ENCODE data around the gene MCRS1. TPM values are rescaled to one million over a fixed set of nuclear protein-coding genes. Genes with fewer than 3 reads are reported as not detected.
"Not testable (repeated sequence)": the region's sequence is repeated elsewhere in the genome, so short reads cannot be mapped to it uniquely, and the experiment has no call there.

The MCRS1 gene
- total RNA-seq, 2 donors from 2014 or later: 64.9 to 89.8 TPM

DNA sequence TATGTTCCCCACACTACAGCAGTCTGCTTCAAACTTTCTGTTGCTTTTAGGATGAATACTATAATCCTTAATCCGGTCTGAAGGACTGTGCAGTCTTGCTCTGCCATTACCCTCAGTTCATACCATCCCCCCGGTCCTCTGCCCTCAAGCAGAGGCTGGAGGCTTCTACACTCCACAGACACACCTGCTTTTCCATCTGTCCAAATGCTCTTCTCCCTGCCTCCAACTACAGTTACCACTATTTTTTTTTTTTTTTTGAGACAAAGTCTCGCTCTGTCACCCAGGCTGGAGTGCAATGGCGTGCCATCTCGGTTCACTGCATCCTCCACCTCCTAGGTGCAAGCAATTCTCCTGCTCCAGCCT, 48.4 kb downstream of the MCRS1 start:
- ATAC-seq: no peak
- no peak overlapping the region for H3K4me3 Mint-ChIP-seq
- H3K9me3 Mint-ChIP-seq: no peaks in the 10 kb centered on the region
- no peaks in the 10 kb centered on the region for H3K36me3 Mint-ChIP-seq
- no peak for DNase-seq (ENCODE audit: low spot score)
- no peak overlapping the region for H3K27ac Mint-ChIP-seq
- no peaks in the 10 kb centered on the region for H3K27me3 Mint-ChIP-seq
- no peaks in the 10 kb centered on the region for H3K4me1 Mint-ChIP-seq (ENCODE audit: low read depth in 2 of 2)

DNA sequence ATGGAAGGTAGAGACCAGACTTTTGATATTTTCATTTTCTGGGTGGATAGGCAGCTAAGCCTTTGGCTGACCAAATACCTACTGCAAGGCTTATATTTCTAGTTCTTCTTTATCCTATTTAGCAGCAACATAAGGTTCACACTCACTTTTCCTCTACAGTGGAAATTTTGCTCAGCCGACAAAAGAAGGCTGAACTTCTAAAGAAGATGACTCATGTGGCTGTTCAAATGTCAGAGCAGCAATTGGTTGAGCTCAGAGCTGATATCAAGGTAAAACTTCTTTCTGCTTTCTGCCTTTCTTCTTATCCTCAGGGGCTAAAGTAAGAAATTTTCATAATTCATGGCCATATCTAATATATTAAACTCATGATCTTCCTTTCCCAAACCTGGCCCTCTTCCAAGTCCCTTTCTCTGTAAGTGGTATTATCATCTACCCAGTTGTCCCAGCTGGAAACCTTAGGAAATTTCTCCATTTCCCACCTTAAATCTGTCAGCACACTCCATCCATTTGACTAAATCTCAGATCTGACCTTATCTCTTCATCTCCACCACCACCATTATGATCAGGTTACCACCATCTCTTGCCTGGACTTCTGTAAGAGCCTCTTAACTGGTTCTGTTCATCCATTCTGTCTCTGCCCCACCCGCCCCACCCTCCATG, 48.9 kb downstream of the MCRS1 start:
- Mint-ChIP-seq H3K36me3 (no peaks in the 10 kb centered on the region), H3K27me3 (no peaks in the 10 kb centered on the region), H3K9me3 (no peaks in the 10 kb centered on the region), H3K27ac (no peak overlapping the region), H3K4me3 (no peak overlapping the region), H3K4me1 (ENCODE audit: low read depth in 2 of 2) (no peaks in the 10 kb centered on the region)
- ATAC-seq: no peak
- no peak for DNase-seq (ENCODE audit: low spot score)

DNA sequence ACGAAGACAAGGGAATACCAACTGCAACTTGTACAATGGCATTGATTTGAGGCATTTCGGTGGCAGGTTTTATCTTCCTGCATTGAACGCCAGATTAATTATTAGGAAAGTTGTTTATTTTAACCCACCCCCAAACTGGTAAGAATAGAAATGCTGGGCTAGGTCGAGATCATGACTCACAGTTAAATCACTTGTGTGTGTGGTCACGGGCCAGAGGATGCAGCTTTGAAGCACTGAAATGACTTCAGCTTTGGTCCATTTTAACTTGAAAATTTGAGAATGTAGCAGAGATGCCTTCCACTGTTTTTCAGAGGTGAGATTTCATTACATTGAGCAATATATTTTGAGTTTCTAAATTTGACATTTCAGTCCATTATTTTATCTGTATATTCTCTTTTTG, 52.7 kb downstream of the MCRS1 start:
- Mint-ChIP-seq H3K4me3 (no peak overlapping the region), H3K27me3 (no peaks in the 10 kb centered on the region), H3K36me3 (no peaks in the 10 kb centered on the region), H3K9me3 (no peaks in the 10 kb centered on the region), H3K27ac (no peak overlapping the region), H3K4me1 (ENCODE audit: low read depth in 2 of 2) (no peaks in the 10 kb centered on the region)
- no peak for DNase-seq (ENCODE audit: low spot score)
- ATAC-seq: no peak

DNA sequence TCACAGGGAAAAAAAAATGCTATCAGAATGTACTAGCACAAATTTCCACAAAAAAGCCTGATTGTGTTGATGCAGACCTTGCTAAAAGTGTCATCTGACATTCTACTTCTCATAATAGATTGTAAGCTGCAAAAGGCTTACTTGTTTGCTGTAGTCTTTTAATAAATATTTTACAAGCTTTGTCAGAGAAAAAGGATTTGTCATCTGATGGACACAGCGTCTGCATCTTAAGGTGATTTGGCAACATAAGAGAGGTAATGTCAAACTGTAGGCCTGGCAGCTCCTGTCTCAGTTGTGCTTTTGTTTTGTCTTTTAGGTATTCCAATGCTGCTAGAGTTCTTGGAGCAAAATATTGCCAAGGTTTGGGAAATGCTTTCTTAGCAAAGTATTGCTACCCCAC, 55.4 kb downstream of the MCRS1 start:
- no peaks in the 10 kb centered on the region for H3K4me1 Mint-ChIP-seq (ENCODE audit: low read depth in 2 of 2)
- no peak overlapping the region for H3K27ac Mint-ChIP-seq
- DNase-seq (ENCODE audit: low spot score) (no peak), ATAC-seq (no peak)
- H3K4me3 Mint-ChIP-seq: no peak overlapping the region
- H3K36me3 Mint-ChIP-seq: no peaks in the 10 kb centered on the region
- no peaks in the 10 kb centered on the region for H3K9me3 Mint-ChIP-seq
- H3K27me3 Mint-ChIP-seq: no peaks in the 10 kb centered on the region

DNA sequence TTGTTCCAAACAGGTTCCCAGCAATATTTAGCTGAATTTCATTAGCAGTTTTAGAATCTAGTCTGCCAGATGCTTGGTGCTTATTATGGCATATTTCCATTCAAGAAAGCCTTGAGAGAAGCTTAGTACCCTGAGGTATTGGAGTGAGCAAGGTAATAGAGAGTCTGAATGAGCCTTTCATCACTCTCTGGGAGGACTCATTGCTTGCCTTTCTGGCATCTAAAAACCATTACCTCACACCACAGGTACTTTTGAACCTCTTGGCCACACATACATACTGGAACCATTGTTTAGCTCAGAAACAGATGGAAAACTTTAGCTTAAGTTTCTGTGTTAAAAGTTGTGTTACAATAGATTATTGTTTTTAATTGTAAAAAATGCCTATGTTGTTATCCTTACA, 56.5 kb downstream of the MCRS1 start:
- DNase-seq (ENCODE audit: low spot score): no peak
- Mint-ChIP-seq H3K4me1 (ENCODE audit: low read depth in 2 of 2) (no peaks in the 10 kb centered on the region), H3K36me3 (no peaks in the 10 kb centered on the region), H3K27me3 (no peaks in the 10 kb centered on the region), H3K27ac (no peak overlapping the region), H3K4me3 (no peak overlapping the region), H3K9me3 (no peaks in the 10 kb centered on the region)
- ATAC-seq: no peak

DNA sequence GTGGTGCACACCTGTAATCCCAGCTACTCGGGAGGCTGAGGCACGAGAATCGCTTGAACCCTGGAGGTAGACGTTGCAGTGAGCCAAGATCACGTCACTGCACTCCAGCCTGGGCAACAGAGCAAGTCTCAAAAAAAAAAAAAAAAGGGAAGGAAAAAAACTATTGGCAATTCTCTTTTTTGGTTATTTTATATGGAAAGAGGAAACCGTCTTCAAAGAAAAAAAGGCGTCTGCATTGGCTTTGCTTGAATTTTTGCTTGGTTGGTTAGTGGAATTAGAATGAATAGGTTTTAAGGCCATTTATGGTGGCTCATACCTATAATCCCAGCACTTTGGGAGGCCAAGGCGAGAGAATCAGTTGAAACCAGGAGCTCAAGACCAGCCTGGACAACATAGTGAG, 58.3 kb downstream of the MCRS1 start:
- H3K36me3 Mint-ChIP-seq; ATAC-seq; H3K27me3 Mint-ChIP-seq; H3K4me3 Mint-ChIP-seq; H3K27ac Mint-ChIP-seq; H3K4me1 Mint-ChIP-seq (ENCODE audit: low read depth in 2 of 2); H3K9me3 Mint-ChIP-seq; DNase-seq (ENCODE audit: low spot score): not testable (repeated sequence)

Other genes starting within 250 kb of the MCRS1 start
- 100 to 1,000 TPM in 1 of 2 donors, 10 to 100 TPM in 1; 37.4 to 103 TPM for gene TROAP, start 244.9 kb downstream of the MCRS1 start, total RNA-seq
- gene C1QL4, start 231.0 kb downstream of the MCRS1 start, total RNA-seq: not detected
- not detected for gene DNAJC22, start 221.3 kb downstream of the MCRS1 start, total RNA-seq
- 10 to 100 TPM; 13.7 to 21.1 TPM for gene SPATS2, start 200.7 kb downstream of the MCRS1 start, total RNA-seq
- gene KCNH3, start 29.1 kb downstream of the MCRS1 start, total RNA-seq: under 1 TPM; 0.50 to 0.70 TPM
- gene FAM186B, start 37.5 kb upstream of the MCRS1 start, total RNA-seq: 1 to 10 TPM; 2.0 to 2.3 TPM
- gene PRPF40B, start 55.4 kb upstream of the MCRS1 start, total RNA-seq: 10 to 100 TPM in 1 of 2 donors, 1 to 10 TPM in 1; 6.2 to 12.4 TPM
- gene FMNL3, start 139.3 kb upstream of the MCRS1 start, total RNA-seq: 100 to 1,000 TPM in 1 of 2 donors, 10 to 100 TPM in 1; 86.9 to 123 TPM
- 100 to 1,000 TPM; 357 to 452 TPM for gene TMBIM6, start 173.4 kb upstream of the MCRS1 start, total RNA-seq

Measured in natural killer cell treated with Interleukin-12 subunit alpha and Interleukin-12 subunit beta and Interleukin-15 and Interleukin-18, amount 100 ng/mL, for 72 hours (primary cell).